HFF-Myc (cell line): ENCODE measurements around the gene VAMP8.
"Not testable (repeated sequence)": the region's sequence is repeated elsewhere in the genome, so short reads cannot be mapped to it uniquely, and the experiment has no call there.

Source experiments
- DNase-seq: peaks from one replicate; pipeline ENCODE4 v3.0.0-alpha.2; 2011; ENCODE audit warnings: low read depth; ENCODE audit errors: extremely low read depth
- H3K4me3 ChIP-seq: replicated peaks from 2 replicates; pipeline ENCODE4 v1.5.1; 2011; ENCODE audit warnings: low read depth, mild to moderate bottlenecking, control low read depth, low read length
- TF ChIP-seq, protein P1 (sequence below): IDR thresholded peaks from 2 replicates; pipeline ENCODE4 v1.5.1; 2012; ENCODE audit warnings: mild to moderate bottlenecking, low read depth, low read length, control low read depth; ENCODE audit errors: missing control alignments

Gene VAMP8

DNA sequence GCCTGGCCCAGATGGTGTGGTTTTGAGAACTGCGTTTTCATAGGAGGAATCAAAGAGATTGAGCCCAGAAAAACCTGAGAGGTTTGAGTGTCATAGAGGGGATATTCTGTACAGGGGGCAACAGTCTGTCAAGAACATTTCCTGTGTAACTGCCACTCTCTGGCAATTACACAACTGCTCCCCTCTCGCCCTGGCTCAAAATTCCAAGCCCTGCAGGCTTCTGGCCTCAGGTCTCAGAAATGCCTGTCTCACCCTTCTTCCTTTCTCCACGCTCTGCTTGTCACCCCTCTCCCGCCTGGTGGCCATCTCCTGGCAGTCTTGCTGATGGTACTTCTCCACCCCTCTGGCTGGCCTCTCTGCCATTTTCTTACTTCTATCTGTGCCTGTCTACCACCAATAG is 10.8 kb downstream of the VAMP8 start:
- no peak for DNase-seq
- H3K4me3 ChIP-seq: no peak overlapping the region
- TF ChIP-seq, protein P1, sequence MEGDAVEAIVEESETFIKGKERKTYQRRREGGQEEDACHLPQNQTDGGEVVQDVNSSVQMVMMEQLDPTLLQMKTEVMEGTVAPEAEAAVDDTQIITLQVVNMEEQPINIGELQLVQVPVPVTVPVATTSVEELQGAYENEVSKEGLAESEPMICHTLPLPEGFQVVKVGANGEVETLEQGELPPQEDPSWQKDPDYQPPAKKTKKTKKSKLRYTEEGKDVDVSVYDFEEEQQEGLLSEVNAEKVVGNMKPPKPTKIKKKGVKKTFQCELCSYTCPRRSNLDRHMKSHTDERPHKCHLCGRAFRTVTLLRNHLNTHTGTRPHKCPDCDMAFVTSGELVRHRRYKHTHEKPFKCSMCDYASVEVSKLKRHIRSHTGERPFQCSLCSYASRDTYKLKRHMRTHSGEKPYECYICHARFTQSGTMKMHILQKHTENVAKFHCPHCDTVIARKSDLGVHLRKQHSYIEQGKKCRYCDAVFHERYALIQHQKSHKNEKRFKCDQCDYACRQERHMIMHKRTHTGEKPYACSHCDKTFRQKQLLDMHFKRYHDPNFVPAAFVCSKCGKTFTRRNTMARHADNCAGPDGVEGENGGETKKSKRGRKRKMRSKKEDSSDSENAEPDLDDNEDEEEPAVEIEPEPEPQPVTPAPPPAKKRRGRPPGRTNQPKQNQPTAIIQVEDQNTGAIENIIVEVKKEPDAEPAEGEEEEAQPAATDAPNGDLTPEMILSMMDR: no peak

DNA sequence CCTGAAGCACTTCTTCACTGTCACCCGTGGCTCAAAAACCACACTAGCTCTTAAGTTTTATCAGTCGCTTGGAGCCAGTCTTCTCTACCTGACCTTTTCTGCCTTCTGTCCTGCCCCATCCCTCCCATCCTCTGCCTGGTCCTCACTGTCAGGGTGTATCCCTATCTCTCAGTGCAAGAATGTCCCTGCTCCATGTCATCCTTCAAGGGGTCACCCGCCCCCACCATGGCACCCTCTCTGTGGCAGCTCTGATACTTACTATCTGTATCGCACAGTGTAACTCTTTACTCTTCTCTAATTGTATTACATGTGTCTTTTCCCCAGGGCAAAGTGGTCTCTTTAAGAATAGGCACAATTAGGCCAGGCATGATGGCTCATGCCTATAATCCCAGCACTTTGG is 11.3 kb downstream of the VAMP8 start:
- DNase-seq: no peak
- TF ChIP-seq, protein P1: no peak
- H3K4me3 ChIP-seq: no peak overlapping the region

DNA sequence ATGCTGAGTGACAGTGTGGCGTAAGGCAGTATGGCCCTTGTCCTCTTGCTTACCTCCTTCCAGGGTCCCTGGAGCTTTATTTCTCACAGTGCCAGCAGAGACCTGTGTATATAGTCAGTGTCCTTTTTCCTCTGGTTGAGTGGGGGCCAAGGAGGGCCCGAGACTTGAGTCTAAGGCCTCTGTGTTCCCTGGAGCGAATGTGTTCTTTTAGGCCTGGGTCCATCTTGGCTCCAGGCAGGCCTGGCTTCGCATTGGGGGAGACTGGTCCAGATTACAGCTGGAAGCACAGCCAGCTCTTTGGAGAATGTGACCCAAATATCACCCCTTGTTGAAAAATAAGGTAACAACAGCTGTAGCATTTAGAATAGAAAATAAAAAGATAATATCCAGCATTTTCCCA is 11.8 kb downstream of the VAMP8 start:
- no peak for DNase-seq
- TF ChIP-seq, protein P1: no peak
- no peak overlapping the region for H3K4me3 ChIP-seq

DNA sequence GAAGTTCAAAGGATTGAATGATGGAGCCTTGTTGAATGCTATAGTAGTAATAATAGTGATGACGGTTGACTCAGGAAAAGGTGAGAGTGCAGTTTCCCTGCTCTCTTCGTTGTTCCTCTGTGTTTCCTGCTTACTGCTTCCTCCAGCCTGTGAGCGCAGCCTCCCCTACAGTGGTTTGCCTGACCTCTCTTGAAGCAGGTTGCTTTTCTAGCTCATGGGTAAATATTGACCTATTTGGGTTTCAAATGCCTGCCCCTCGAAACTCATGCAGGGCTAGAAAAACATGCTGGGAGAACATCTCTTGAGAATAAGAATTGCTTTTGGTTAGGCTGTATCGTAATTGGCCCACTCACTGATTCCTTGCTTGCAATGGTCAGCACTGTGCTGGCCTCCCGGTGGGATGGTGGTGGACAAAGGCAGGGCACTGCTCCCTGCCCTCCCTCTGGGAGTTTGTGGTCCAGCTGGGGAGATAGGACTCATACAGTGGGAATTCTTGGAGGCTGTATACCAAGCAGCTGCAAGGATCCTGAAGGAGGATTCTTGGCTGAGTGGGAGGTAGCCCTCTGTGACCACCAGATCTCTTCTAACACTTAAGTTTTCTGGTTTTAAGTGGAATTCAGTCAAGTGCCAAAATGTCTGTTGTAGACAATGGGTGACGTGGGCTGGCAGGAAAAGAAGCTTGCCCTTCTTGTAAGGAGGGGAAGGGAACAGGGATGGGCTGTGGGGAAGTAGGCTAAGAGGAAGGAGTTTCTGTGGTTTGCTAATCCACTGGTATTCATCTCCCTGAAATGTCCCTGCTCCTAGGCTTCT is 12.8 kb downstream of the VAMP8 start:
- TF ChIP-seq, protein P1: no peak
- DNase-seq: no peak
- no peak overlapping the region for H3K4me3 ChIP-seq

DNA sequence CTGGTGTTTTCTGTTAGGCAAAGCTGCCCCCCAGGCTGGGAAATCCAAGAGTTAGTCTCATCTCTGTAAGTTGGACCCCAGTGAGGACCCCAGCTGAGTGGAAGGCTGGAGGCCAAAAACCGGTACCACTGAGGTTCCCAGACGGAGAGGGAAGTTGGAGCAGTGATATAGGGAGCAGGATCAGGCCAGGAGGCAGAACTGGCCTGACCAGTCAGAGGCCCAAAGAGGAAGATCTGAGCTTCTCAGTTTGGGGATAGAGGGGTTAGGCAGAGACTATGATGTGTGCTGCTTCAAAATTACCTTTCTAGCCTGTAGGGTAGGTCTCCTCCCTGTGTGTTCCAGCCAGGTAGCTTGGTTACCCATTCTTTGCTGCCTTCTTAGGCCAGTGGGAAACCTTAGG is 13.6 kb downstream of the VAMP8 start:
- no peak overlapping the region for H3K4me3 ChIP-seq
- TF ChIP-seq, protein P1: no peak

DNA sequence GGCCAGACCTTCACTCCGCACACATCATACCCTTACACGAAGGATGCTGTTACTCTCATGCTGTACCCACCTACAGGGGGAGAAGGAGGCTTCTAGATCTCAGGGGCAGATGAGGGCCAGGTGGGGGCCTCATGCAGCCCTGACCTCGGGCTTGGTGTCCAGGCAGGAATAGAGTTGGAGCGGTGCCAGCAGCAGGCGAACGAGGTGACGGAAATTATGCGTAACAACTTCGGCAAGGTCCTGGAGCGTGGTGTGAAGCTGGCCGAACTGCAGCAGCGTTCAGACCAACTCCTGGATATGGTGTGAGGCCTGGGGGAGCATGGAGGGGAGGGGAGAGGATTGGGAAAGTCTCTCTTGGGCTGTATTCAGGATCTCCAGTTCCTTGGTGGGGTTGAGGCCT is 14.2 kb downstream of the VAMP8 start:
- H3K4me3 ChIP-seq: no peak overlapping the region
- no peak for DNase-seq
- TF ChIP-seq, protein P1: no peak

More for the DNA sequence above, 13.6 kb downstream of the VAMP8 start:
- DNase-seq: no peak

DNA sequence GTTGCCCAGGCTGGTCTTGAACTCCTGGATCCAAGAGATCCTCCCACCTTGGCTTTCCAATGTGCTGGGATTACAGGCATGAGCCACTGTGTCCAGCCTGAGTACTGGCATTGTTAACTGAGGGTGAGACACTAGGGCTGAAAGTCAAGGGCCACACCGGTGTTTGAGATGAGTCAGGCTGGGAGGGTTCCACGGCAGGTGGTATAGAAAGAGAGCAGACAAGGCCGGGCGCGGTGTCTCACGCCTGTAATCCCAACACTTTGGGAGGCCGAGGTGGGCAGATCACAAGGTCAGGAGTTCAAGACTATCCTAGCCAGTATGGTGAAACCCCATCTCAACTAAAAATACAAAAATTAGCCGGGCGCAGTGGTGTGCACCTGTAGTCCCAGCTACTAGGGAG is 14.9 kb downstream of the VAMP8 start:
- H3K4me3 ChIP-seq, DNase-seq: not testable (repeated sequence)
